ENCODE data around the gene DNLZ. TPM values are rescaled to one million over a fixed set of nuclear protein-coding genes. Genes with fewer than 3 reads are reported as not detected.

The DNLZ gene
- total and polyA plus RNA-seq, 9 of the 15 experiments (the other 6 are each of a cell fraction or from before 2014, with no cell fraction given): 0.17 to 44.6 (median 3.4) TPM

DNA sequence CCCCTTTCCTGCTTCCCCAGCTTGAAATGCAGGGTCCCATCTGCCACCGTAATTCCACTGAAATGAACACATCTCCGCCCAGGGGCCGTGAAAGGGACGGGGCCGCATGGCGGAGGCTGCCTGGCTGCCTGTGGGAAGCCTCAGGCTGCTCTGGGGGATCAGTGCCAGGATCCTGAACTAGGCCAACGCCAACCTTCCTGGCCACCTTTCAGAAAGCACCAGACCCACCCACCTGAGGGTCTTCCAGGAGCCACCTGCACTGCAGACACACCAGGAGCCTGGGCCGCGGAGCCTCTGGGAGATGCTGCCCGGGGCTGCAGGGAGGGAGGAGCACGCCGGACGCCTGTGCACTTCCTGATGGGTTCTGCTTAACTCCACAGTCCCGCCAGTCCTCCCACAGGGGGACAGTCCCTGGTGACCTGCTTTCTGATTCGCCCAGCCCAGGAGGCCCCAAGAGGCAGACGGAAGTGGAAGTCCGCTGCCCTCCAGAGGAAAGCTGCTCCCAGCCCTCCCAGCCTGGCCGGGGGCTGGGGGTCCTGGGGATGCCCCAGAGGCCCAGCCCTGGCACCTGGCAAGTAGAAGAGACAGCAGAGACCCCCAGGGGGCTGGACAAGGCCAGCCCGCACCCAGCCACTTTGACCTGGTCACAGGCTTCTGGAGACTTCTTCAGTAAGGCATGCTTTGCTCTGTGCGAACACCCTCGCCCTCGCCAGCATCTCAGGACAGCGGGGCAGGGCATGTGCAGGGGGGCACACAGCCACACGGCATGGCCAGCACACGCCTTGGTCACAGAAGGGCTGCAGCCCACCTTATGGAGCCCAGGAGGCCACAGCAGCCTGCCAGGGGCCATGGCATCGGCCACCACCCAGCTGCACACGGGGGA is 10.0 kb upstream of the DNLZ start, which contains the start of gene CARD9 (continued):
- TF ChIP-seq POLR3G (IDR thresholded peaks at IDR 0.05; ENCODE audit: extremely low read depth, insufficient read length, insufficient replicate concordance) (no peak), ZNF133 (CRISPR knock-in tag; IDR thresholded peaks at IDR 0.05) (0 out of 2 replicates have a peak, but pooled peaks have one; percentile 16), CBX2 (IDR thresholded peaks at IDR 0.05; ENCODE audit: insufficient read depth, low read length, poor library complexity, severe bottlenecking) (no peak), ETV1 (tag; conservative IDR thresholded peaks at IDR 0.05; ENCODE audit: low read depth) (peak; percentile 28; the same call in 1 of the 2 replicates), NFRKB (IDR thresholded peaks at IDR 0.05; ENCODE audit: low read depth) (0 out of 2 replicates have a peak, but pooled peaks have one; percentile 15), ATF7 (IDR thresholded peaks at IDR 0.05) (0 out of 2 replicates have a peak, but pooled peaks have one; percentile 16), ZNF263 (CRISPR knock-in tag; IDR thresholded peaks at IDR 0.05; ENCODE audit: borderline replicate concordance) (peak; percentile 99), TAF1 (IDR thresholded peaks at IDR 0.05; ENCODE audit: control insufficient read depth, extremely low read depth, insufficient read depth, low read length, severe bottlenecking) (peak; percentile 45), SRSF3 (IDR thresholded peaks at IDR 0.05; ENCODE audit: insufficient read depth, low read length) (no peak), PML (IDR thresholded peaks at IDR 0.05; ENCODE audit: low read length) (peak; percentile 26; the same call in 1 of the 2 replicates), SLC30A9 (CRISPR knock-in tag; IDR thresholded peaks at IDR 0.05) (no peak), SUPT5H (IDR thresholded peaks at IDR 0.05) (peak; percentile 81), ETV5 (CRISPR knock-in tag; IDR thresholded peaks at IDR 0.05; ENCODE audit: low read depth) (no peak), EP400 (IDR thresholded peaks at IDR 0.05) (peak; percentile 12; the same call in 1 of the 2 replicates), ZFX (CRISPR knock-in tag; IDR thresholded peaks at IDR 0.05) (peak; percentile 78)
- TF ChIP-seq, protein P1, sequence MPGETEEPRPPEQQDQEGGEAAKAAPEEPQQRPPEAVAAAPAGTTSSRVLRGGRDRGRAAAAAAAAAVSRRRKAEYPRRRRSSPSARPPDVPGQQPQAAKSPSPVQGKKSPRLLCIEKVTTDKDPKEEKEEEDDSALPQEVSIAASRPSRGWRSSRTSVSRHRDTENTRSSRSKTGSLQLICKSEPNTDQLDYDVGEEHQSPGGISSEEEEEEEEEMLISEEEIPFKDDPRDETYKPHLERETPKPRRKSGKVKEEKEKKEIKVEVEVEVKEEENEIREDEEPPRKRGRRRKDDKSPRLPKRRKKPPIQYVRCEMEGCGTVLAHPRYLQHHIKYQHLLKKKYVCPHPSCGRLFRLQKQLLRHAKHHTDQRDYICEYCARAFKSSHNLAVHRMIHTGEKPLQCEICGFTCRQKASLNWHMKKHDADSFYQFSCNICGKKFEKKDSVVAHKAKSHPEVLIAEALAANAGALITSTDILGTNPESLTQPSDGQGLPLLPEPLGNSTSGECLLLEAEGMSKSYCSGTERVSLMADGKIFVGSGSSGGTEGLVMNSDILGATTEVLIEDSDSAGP (CRISPR knock-in tag; IDR thresholded peaks at IDR 0.05): peak; percentile 56; the same call in 1 of the 2 replicates
- TF ChIP-seq, protein P2, sequence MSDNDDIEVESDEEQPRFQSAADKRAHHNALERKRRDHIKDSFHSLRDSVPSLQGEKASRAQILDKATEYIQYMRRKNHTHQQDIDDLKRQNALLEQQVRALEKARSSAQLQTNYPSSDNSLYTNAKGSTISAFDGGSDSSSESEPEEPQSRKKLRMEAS (CRISPR knock-in tag; IDR thresholded peaks at IDR 0.05): peak; percentile 2; the same call in 1 of the 2 replicates
- TF ChIP-seq, protein P3, sequence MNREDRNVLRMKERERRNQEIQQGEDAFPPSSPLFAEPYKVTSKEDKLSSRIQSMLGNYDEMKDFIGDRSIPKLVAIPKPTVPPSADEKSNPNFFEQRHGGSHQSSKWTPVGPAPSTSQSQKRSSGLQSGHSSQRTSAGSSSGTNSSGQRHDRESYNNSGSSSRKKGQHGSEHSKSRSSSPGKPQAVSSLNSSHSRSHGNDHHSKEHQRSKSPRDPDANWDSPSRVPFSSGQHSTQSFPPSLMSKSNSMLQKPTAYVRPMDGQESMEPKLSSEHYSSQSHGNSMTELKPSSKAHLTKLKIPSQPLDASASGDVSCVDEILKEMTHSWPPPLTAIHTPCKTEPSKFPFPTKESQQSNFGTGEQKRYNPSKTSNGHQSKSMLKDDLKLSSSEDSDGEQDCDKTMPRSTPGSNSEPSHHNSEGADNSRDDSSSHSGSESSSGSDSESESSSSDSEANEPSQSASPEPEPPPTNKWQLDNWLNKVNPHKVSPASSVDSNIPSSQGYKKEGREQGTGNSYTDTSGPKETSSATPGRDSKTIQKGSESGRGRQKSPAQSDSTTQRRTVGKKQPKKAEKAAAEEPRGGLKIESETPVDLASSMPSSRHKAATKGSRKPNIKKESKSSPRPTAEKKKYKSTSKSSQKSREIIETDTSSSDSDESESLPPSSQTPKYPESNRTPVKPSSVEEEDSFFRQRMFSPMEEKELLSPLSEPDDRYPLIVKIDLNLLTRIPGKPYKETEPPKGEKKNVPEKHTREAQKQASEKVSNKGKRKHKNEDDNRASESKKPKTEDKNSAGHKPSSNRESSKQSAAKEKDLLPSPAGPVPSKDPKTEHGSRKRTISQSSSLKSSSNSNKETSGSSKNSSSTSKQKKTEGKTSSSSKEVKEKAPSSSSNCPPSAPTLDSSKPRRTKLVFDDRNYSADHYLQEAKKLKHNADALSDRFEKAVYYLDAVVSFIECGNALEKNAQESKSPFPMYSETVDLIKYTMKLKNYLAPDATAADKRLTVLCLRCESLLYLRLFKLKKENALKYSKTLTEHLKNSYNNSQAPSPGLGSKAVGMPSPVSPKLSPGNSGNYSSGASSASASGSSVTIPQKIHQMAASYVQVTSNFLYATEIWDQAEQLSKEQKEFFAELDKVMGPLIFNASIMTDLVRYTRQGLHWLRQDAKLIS (CRISPR knock-in tag; IDR thresholded peaks at IDR 0.05): no peak
- TF ChIP-seq, protein P4, sequence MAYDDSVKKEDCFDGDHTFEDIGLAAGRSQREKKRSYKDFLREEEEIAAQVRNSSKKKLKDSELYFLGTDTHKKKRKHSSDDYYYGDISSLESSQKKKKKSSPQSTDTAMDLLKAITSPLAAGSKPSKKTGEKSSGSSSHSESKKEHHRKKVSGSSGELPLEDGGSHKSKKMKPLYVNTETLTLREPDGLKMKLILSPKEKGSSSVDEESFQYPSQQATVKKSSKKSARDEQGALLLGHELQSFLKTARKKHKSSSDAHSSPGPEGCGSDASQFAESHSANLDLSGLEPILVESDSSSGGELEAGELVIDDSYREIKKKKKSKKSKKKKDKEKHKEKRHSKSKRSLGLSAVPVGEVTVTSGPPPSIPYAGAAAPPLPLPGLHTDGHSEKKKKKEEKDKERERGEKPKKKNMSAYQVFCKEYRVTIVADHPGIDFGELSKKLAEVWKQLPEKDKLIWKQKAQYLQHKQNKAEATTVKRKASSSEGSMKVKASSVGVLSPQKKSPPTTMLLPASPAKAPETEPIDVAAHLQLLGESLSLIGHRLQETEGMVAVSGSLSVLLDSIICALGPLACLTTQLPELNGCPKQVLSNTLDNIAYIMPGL (CRISPR knock-in tag; IDR thresholded peaks at IDR 0.05): no peak

Data from K562 (cell line).